ENCODE data around the gene GTPBP3. TPM values are rescaled to one million over a fixed set of nuclear protein-coding genes. Genes with fewer than 3 reads are reported as not detected.

Gene GTPBP3
- total RNA-seq, 1 donor from 2014 or later, result 10.8 TPM

DNA sequence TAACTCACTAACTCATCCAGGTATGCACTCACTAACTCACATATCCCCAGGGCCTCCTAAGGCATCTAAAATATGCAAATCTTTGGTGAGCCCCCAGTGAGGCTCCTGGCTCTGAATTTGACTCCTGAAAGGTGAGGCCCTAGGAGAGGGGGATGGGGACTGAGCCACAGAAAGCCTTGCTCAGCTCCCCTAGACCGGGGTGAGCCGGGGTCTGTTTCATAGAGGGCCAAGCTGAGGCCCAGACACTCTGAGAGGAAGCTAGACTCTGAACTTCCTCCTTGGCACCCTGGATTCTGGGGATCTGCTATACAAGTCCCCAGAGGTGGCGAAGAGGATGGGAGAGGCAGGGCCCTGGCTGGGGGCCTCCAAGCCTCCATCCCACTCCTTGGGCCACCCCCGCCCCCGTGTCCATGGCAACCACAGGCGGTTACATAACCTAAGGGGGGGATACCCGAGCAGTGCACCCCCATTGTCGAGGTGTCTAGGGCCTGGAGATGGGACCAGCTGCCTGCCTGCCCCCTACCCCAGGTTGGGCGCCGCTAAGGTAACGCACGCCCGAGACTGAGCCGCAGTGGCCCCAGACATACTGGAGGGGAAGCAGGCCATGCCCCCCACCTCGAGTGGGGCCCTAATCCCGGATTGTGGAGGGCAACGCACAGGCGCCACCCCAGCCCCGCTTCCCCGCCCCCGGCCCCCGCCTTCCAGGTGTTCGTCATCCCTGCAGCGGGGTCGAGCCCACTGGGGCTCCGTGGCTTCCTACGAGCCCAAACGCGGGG lies 34.8 kb upstream of the GTPBP3 start:
- intact Hi-C loops (cut with micrococcal nuclease), result no loop called here
- Histone ChIP-seq H3K36me3 (peaks cover 21% of the 10 kb centered on the region), H3K9me3 (replicated peaks) (peaks cover 7% of the 10 kb centered on the region), H3K4me3 (peak overlapping the region; percentile 92), H3K4me1 (peaks cover 53% of the 10 kb centered on the region), H3K27me3 (ENCODE audit: low read depth) (no peaks in the 10 kb centered on the region), H3K27ac (replicated peaks) (peak overlapping the region; percentile 98)
- TF ChIP-seq, protein P1, sequence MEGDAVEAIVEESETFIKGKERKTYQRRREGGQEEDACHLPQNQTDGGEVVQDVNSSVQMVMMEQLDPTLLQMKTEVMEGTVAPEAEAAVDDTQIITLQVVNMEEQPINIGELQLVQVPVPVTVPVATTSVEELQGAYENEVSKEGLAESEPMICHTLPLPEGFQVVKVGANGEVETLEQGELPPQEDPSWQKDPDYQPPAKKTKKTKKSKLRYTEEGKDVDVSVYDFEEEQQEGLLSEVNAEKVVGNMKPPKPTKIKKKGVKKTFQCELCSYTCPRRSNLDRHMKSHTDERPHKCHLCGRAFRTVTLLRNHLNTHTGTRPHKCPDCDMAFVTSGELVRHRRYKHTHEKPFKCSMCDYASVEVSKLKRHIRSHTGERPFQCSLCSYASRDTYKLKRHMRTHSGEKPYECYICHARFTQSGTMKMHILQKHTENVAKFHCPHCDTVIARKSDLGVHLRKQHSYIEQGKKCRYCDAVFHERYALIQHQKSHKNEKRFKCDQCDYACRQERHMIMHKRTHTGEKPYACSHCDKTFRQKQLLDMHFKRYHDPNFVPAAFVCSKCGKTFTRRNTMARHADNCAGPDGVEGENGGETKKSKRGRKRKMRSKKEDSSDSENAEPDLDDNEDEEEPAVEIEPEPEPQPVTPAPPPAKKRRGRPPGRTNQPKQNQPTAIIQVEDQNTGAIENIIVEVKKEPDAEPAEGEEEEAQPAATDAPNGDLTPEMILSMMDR (IDR thresholded peaks at IDR 0.05; ENCODE audit: borderline replicate concordance), result no peak
- no peak for DNase-seq

DNA sequence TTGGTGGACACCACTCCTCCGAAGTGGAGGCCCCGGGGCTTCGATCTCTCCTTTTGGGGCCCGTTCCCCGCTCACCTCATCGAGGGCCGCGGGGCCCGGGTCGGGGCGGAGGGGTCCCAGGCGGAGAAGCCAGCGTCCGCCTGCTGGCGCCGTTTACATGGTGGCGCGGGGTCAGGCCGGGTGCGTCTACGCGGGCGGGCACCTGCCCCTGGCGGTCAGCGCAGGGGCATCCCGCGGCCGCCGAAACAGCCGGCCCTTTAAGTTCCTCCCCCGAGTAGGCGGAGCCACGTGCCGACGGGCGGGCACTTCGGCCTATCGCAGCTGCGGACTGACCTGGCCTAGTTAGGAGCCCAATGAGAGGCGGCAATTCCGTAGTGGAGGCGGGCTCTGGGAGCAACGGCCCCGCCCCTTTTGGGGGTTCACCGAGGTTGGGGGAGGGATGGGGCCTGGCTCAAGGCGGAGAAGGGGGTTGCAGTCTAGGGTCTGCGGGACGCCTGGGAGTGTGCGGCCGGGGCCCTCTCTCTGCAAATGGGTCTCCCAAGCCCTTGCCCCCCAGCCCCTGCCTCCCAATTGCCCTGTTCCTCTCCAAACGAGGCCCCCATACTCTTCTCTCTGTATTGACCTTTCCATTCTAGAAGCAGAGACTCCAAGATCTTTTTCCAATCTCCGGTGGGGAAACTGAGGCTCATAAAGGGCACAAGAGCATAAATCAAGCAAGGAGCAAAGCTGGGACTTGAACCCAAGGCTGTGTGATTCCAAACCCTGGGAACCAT lies 34.0 kb upstream of the GTPBP3 start, which contains the start of gene ABHD8:
Gene ABHD8 (minus strand): TSS at position 259 of the 773 bp plus-strand sequence. CDS start 1,809 bp downstream, outside the sequence.
- peak within 1 kb of the TSS; percentile 98 for H3K27ac ChIP-seq (replicated peaks)
- intact Hi-C loops (cut with micrococcal nuclease), result no loop called here
- peak; percentile 96 for DNase-seq

DNA sequence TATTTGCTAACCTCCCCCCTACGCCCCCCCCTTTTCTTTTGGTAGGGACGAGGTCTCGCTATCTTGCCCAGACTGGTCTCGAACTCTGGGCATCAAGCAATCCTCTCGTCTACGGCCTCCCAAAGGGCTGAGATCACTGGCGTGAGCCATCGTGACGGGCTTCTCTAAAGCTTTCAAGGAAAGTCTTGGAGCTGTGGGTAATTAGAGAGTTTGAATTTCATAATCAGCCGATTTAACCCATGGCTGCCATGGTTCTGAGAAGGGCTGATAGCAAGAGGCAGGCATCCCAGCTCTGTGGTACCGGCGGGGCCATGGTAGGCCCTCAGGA lies 33.4 kb upstream of the GTPBP3 start:
- peak overlapping the region; percentile 98 for H3K27ac ChIP-seq (replicated peaks)
- H3K9me3 ChIP-seq (replicated peaks), result no peaks in the 10 kb centered on the region
- H3K27me3 ChIP-seq (ENCODE audit: low read depth), result no peaks in the 10 kb centered on the region
- intact Hi-C loops (cut with micrococcal nuclease), result no loop called here
- H3K4me1 ChIP-seq, result peaks cover 60% of the 10 kb centered on the region
- TF ChIP-seq, protein P1 (IDR thresholded peaks at IDR 0.05; ENCODE audit: borderline replicate concordance), result no peak
- H3K4me3 ChIP-seq, result peak overlapping the region; percentile 92
- DNase-seq, result no peak
- peaks cover 8% of the 10 kb centered on the region for H3K36me3 ChIP-seq

More for the DNA sequence above, 34.0 kb upstream of the GTPBP3 start, which contains the start of gene ABHD8:
- peaks cover under 1% of the 10 kb centered on the region for H3K9me3 ChIP-seq (replicated peaks)
- H3K36me3 ChIP-seq, result peaks cover 13% of the 10 kb centered on the region
- TF ChIP-seq, protein P1 (IDR thresholded peaks at IDR 0.05; ENCODE audit: borderline replicate concordance), result peak; percentile 82
- peaks cover 55% of the 10 kb centered on the region for H3K4me1 ChIP-seq
- H3K4me3 ChIP-seq, result peak within 1 kb of the TSS; percentile 92
- no peaks in the 10 kb centered on the region for H3K27me3 ChIP-seq (ENCODE audit: low read depth)

DNA sequence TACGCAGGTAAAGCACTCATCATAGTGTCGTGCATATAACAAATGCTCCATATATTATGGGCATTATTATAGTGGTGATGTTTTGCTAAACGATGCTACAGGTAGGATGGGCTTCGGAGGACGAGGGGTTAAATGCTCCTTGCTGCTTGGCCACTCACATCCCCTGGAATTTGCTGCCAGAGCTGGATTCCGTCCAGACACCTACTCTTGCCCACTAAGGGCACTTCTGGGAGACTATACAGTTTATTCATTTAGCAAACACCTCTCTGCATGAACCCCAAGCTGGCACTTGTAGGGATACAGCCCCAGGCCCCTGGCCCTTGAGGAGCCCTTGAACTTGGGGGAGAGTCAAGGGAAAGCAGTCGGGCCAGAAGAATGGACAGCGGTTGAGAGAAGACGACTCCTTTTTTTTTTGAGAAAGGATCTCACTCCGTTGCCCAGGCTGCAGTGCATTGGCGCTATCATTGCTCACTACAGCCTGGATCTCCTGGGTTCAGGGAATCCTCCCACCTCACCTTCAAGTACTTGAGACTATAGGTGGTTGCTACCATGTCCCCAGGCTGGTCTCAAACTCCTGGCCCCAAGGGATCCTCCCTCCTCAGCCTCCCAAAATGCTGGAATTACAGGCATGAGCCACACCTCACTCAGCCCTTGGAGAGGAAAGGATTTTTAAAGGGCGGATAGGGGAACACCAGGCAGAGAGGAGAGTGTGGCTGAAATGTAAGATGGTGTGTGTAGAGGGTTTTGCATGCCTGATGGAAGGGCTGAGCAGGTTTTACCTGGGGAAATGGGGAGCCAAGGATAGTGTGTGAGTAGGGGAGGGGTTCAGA lies 32.8 kb upstream of the GTPBP3 start:
- Histone ChIP-seq H3K36me3 (peaks cover 7% of the 10 kb centered on the region), H3K4me3 (peak overlapping the region; percentile 87), H3K4me1 (peaks cover 65% of the 10 kb centered on the region), H3K9me3 (replicated peaks) (no peaks in the 10 kb centered on the region), H3K27me3 (ENCODE audit: low read depth) (no peaks in the 10 kb centered on the region), H3K27ac (replicated peaks) (peak overlapping the region; percentile 98)
- no peak for DNase-seq
- intact Hi-C loops (cut with micrococcal nuclease), result no loop called here
- TF ChIP-seq, protein P1 (IDR thresholded peaks at IDR 0.05; ENCODE audit: borderline replicate concordance), result no peak

DNA sequence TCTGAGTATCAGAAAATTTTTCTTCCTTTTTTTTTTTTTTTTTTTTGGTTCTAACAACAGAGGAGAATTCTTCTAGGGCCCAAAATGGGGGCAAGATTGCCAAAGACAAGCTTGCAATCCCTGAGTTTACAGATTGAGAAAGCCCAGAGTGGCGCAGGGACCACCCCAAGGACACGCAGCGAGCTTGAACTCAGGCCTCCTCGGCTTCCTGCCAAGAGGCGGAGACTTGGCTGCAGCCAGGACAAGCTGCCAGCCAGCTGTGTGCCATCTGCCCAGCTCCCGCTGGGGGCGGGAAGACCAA lies 32.2 kb upstream of the GTPBP3 start:
- Histone ChIP-seq H3K27me3 (ENCODE audit: low read depth) (no peaks in the 10 kb centered on the region), H3K36me3 (peaks cover 7% of the 10 kb centered on the region), H3K4me1 (peaks cover 70% of the 10 kb centered on the region), H3K4me3 (peak overlapping the region; percentile 87), H3K9me3 (replicated peaks) (no peaks in the 10 kb centered on the region), H3K27ac (replicated peaks) (peak overlapping the region; percentile 98)
- TF ChIP-seq, protein P1 (IDR thresholded peaks at IDR 0.05; ENCODE audit: borderline replicate concordance), result no peak
- intact Hi-C loops (cut with micrococcal nuclease), result no loop called here
- DNase-seq, result no peak

Data from left ventricle myocardium inferior (tissue), 1 donor.